Measurements from ENCODE around the gene FAM107B.

The FAM107B gene

DNA sequence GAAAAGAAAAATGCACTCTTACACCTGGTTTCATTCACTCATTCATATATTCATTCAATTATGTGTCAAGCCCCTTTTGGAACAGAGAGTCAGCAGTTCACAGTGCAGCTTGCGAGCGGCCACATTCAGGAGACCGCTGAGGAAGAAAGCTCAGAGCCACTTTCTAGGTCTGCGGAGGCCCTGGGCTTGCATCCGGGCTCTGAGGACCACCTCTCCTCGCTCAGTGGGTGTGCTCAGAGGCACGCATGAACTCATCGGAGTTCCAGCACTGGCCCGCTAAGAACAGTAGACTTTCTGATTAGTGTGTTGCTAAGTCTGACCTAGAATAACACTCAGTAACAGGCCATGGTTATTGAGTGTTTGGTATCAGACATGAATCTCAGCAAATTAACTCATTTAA, 1.8 kb upstream of the FAM107B start:
- no peak for DNase-seq (ENCODE audit: low read depth in 2 of 2)

DNA sequence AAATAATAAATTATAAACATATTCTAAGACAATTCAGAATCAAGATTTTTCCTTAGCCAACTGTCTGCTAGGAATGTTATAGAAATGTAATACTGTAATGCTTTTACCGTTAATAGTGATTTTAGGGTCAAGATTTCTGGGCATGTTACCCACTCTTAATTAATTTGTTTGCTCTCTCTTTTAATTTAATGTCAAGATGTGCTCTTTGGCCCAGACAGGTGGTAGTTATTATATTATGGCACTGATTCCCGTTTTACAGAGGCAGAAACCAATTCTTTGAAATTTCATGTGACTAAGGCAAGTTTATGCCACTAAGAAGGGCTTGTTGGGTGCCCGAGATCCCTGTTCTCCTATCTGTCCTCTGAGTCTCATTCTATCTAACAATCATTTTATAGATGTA, 959 bp upstream of the FAM107B start:
- DNase-seq (ENCODE audit: low read depth in 2 of 2): no peak

DNA sequence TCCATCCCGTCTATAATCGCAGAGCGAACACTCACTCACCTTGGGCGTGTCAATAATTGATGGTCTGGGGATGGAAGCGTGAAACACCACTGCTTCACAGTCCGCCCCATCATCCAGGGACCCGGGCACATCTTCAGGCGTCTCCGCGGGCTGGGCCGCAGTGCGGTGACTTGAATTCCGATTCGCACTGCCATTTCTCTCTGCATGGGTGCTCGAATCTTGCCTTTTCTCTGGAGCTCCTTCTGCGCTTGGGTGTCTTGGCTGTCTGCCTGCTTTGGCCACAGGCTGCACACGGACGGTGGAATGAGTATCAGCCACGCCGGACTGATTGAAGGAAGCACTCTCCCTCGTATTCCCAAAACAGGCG, 500 bp downstream of the FAM107B start:
- DNase-seq (ENCODE audit: low read depth in 2 of 2): no peak

DNA sequence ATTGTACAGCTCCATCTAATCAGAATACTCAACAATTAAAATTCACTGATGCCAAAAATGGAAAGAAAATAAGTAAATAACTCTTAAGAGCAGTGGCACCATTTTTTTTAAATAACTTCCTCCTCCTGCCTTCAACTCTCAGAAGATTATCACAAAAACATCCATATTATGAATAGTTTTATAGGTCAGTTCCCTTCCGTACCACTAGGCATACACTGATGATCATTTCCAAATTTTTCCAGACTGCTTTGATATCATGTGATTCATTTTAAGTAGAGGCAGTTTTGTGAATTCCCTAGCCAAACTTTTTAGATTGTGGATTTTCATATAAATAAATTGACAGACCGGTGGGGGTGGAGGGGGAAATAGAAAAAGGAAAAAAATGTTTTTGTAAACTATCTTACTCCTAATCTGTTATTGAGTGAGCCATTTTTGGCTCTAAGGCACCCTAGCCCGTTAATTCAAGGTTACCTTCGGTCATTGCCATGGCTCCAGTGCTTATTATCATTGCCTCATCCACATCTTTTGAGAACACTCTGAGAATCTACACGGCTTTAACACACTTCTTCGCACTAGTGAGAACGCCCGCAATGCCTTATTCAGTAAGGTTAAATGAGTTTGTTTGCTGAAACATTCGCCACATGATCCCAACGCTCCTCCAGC, 1.0 kb downstream of the FAM107B start:
- DNase-seq (ENCODE audit: low read depth in 2 of 2): no peak

DNA sequence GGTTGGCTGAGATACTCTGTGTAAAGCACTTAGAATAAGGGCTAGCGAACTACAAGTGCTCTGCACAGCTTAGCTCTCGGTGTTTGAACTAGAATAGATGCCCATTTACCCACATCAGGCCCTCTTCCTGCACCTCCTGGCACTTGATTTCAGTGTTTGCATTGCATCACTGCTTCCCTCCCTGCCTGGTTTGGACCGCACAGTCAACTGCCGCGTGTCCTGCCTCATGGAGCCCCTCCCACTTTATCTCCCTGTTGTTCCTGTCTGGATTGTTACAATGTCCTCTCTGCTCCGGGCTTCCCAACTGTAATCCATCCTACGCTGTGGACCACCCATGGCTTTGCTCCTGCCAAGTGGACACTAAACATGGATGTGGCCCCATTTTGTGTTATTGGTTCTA, 2.3 kb downstream of the FAM107B start:
- no peak for DNase-seq (ENCODE audit: low read depth in 2 of 2)

DNA sequence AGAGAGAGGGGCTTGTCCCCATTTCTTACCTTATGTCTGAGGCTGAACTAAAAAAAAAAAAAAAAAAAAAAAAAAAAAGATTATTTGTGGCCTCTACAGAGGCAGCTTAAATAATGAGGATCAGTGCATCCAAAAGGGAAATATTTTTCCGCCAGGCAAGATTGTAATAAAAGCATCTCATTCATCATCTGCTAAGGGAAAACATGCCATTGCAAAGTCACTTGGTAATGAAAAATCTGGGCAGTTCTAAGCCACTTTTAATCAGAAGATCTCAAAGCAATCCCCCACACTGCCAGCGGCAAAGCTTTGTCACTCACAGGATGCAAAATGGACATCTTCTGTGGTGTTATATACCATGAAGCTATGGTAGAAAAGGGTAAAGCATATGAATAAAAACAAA, 3.8 kb downstream of the FAM107B start:
- DNase-seq (ENCODE audit: low read depth in 2 of 2): no peak

DNA sequence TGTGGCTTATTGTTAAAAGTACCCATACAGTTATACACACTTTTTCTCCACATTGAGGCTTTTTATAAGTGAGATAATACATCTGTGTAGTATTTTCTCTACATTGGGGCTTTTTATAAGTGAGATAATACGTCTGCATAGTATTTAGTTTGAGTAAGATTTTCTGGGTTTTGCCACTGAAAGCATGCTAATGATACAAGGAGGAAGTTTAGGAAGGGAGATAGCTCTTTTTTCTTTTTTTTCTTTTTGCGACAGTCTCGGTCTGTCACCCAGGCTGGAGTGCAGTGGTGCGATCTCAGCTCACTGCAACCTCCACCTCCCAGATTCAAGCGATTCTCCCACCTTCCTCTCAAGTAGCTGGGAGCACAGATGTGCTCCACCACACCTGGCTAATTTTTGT, 13.3 kb downstream of the FAM107B start:
- no peak for DNase-seq (ENCODE audit: low read depth in 2 of 2)

DNA sequence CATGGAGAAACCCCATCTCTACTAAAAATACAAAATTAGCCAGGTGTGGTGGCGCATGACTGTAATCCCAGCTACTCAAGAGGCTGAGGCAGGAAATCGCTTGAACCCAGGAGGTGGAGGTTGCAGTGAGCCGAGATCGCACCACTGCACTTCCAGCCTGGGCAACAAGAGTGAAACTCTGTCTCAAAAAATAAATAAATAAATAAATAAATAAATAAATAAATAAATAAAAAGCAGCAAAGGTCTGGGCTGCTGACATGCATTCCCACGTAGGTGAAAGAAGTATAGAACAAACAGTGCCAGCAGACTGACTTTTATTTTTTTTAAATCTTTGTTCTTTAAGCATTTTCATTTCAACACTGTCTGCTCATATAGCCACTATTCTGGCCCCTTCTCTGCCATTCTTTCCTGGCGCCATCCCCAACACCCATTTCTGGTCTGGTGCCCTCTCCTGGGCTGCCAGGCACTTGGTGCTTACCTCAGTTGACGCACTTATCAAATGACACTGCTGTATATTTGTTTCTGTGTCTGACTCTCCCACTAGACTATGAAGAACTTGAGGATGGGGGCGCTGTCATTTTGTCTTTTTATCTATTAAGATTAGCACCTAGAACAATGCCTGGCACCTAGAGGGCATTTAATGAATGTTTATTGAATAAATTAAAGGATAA, 15.6 kb downstream of the FAM107B start:
- DNase-seq (ENCODE audit: low read depth in 2 of 2): no peak

DNA sequence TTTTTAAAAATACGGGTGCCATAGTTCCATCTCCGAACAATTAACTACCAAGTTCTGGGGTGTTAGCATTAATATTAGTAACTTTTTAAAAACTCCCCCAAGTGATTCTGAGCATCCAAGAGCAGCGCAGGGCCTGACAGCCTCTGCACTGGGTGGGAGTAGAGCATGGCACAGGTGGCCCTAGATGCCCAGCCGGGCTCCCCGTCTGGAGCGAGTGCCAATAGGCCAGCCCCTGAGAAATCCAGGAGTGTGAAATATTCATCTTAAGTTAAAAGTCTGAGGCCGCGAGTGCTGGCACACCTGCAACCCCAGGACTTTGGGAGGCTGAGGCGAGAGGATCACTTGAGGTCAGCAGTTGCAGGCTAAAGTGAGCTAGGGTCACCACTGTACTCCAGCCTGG, 16.2 kb downstream of the FAM107B start:
- DNase-seq (ENCODE audit: low read depth in 2 of 2): no peak

DNA sequence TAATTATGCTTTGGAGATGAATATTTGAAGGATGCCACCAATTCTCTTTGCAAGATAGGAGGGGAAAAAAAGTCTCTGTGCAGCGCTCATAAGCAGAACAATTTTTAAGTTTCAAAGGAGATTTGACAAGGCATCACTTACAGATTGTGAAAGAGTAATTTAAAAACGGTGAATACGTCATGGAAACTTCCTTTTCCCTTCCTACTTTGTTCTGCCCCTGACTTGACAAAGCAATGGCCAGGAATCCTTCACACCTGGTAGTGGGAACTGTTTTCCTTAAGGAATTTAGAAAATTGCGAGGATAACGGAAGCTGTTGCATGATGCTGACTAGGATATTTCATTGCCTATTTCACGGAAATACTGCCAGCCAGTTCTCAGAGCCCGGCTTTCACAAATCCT, 16.7 kb downstream of the FAM107B start:
- DNase-seq (ENCODE audit: low read depth in 2 of 2): no peak

DNA sequence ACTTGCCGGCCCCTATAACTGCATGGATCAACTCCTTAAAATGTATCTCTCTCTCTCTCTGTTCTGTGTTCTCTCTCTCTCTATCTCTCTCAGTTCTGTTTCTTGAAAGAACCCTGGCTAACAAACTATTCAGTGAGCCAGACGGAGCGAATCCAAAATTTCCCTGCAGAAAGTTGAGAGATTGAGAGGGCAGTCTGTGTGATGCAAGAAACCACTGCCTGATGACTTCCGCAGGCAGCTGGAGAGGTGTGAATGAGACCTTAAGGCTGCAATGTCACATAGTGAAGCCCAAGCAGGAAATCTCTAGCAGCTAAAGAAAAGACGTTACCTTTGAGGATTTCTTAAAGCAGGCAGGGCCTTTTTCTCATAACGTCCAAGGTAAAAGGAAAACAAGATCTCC, 17.3 kb downstream of the FAM107B start:
- DNase-seq (ENCODE audit: low read depth in 2 of 2): no peak

DNA sequence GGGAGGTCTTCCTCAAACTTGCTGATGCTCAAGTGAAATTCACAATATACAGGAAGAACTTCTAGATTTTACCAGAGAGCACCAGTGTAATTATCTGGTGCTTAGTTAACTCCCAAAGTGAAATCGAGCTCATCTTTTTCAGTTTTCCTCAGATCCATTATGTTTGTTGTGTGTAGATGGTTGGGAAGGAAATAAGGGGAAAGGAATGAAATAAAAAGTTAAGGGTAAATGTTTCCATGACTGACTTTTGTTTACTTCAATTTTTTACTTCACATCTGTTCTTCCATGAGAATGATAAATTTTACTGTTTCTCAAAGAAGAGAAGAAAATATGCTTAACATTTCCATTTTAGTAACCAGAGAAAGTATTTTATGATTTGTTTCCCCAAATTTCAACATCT, 21.3 kb downstream of the FAM107B start:
- no peak for DNase-seq (ENCODE audit: low read depth in 2 of 2)

DNA sequence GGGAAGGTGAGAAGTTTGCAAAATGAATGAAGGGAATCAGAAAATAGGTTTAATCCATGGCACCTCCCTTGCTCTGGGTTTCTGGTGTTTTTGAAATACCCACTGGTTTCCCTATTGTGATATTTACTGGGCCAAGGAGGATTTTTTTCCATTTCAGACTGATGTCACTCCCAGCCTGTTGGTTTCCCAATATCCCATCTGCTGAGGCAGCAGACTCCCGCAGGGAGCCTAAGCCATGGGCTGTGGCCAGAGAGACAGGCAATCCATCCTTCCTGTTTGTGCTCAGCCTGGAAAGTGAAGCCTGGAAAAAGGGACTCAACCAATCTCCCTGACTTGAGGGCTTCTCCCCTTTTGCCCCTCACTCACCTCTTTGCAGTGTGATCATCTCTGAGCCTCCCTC, 22.8 kb downstream of the FAM107B start:
- no peak for DNase-seq (ENCODE audit: low read depth in 2 of 2)

DNA sequence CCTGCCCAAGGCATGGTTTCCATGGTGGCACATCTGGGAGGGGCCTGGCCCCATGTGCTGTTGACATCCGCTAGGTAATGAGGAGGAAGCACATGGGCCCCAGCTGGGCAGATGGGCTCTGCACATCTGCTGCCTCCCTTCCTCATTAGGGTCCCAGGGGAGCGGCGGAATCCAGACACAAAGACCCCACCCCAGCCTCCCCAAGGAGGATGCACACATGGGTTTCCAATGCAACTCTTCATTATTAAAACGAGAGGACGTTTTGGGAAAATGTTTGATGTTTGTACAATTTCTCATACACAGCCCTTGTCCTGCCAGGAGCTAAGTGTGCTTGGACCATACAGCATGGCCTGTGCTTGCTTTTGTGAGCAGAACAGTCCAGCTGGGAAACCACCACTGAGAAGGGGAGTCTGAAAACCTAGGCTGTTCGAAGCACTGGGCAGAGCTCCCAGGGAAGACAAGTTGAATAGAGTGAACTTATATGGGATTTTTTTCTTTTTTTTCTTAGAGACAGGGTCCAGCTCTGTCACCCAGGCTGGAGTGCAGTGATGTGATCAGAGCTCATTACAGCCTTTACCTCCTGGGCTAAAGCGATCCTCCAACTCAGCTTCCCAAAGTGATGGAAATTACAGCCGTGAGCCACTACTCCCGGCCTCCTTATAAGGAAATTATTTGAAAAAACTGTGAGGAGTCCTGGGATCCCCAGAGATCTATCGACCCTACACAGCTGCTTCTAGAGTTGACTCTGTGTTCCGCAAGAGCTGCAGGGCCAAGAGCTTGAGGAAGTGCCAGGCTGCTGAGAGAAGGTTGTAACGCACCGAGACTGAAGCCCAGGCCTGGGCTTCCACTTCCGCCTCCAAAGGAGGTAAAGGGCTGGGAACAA, 23.4 kb downstream of the FAM107B start:
- DNase-seq (ENCODE audit: low read depth in 2 of 2): no peak

DNA sequence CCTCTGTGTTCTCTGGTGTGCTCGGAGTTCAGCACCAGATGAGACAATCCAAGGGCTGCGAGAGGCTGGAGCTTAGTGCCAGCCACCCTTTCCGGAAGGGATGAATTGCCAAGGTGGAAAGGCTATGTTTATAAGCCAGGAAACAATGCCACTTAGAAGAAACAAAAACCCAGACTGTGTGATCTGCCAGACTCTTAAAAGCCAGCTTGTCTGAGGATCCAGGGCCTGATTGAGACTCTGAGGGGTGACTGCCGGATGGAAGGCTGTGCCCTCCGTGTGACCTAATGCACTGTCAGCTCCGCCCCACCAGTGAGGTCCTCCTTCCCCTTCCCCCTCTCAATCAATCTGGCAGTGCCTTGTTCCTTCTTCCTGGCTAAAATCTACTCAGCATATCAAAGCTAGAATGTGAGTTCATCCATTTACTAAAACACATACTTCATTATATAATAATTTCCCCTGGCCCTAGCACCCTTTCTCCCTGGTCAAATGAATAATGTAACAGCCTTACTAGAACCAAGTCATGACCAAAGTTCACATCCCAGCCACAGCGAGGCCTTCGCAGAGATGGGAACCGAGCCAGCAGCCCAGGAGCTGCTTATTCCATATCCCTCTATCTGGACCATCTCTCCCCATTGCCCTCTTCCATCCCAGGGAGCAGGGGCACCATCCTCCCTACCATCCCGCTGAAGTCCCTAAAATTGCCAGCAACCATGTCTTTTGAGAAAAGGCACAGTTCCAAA, 25.5 kb downstream of the FAM107B start:
- DNase-seq (ENCODE audit: low read depth in 2 of 2): no peak

DNA sequence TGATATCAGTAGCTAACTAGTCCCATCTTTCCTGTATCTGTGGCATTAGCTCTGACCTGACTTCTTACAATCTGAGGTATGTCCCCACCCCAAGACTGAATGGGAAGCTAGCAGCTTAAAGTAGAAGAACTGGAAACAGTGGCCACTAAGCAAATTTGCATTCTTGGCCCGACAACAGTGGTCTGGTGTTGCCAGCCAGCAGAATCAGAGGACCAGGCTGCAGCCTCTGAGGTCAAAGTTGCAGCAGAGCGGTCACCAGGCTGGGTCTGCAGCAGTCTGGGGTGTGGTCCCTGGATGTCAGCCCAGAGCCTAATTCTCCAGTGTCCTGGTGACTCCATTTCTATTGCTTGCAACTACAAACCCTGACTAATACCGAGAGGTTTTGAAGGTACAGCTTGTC, 26.3 kb downstream of the FAM107B start:
- no peak for DNase-seq (ENCODE audit: low read depth in 2 of 2)

DNA sequence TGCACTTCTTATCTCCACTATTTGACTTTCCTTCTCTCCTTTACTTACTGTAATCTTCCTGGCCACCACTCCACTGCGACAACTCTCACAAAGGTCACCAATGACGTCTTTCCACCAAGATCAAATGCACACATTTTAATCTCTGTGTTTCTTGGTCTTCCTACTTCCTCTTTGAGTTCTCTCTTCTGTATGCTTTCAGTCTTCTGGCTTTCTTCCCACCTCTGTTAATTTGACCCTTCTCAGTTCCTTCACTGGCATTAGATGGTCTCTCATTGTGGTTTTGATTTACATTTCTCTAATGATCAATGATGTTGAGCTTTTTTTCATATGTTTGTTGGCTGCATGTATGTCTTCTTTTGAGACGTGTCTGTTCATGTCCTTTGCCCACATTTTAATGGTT, 31.9 kb downstream of the FAM107B start:
- no peak for DNase-seq (ENCODE audit: low read depth in 2 of 2)

DNA sequence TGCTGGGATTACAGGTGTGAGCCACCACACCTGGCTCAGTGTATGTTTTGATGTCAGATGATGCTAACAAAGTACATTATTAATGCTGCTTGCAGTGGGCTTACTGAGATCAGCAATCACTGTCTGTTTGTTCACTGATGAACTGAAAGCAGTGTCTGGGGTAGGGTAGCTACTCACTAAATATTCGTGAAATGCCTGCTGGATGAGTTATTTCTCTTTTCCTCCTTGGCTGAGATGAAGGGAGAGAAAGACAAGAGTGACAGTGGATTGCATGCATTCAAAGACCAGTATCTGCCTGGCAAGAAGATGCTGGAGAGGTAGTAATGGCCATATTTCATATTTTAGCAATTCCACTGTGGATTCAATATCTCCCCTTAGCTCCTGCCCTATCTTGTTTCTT, 32.3 kb downstream of the FAM107B start:
- no peak for DNase-seq (ENCODE audit: low read depth in 2 of 2)

DNA sequence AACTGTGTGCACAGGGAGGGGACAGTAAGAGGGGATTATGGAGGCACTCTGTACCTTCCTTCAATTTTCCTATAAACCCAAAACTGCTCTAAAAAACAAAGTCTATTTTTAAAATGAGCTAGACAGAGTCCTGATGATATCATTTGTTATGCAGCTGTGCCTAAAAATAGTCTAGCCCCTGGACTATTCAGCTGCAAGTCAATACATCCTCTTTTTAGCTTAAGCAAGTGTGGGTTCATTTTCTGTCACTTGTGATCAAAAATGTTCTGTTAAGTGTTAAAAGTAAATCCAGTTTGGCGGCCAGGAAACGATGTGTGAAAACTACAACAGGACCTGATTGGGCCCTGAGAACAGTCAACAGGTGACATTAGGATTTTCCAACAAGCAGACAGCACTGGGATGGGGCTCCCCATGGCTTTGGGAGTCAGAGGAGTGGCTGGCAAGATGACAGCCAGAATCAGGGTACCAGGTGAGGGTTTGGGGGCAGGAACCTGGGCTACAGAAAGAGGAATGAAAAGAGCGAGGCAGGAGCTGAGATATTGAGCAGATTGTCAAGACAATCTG, 33.9 kb downstream of the FAM107B start:
- DNase-seq (ENCODE audit: low read depth in 2 of 2): no peak

DNA sequence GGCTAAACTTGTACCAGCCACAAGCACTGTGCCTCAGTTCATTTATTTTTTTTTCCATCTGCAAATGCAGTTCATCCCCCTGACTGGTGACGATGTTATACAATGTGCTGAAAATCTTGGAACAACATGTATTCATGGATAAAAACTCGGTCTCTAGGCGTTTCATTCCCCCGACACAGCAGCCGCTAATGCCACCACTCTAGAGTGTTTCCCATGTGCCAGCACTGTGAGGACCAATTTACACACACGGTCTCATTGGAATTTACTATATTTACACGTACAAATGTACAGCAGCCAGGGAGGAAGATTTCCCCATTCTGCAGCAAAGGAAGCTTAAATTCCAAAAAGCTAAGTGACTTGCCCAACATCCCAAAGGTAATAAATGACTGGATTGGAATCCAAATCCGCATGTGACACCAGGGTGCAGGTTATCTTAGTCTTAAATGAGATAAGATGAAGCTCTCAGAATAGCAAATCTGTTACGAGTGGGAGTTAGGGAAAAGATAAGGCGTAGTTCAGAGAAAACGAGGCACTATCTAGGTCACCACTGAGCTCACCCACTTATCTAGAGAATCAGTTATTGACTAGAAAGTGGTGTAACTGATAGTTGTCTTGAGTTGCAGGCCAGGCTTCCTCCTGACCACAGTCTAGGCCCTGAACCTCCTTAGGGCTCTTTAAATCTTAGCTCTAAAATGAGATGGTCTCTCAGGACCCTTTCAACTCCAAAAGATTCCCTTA, 36.7 kb downstream of the FAM107B start:
- no peak for DNase-seq (ENCODE audit: low read depth in 2 of 2)

DNA sequence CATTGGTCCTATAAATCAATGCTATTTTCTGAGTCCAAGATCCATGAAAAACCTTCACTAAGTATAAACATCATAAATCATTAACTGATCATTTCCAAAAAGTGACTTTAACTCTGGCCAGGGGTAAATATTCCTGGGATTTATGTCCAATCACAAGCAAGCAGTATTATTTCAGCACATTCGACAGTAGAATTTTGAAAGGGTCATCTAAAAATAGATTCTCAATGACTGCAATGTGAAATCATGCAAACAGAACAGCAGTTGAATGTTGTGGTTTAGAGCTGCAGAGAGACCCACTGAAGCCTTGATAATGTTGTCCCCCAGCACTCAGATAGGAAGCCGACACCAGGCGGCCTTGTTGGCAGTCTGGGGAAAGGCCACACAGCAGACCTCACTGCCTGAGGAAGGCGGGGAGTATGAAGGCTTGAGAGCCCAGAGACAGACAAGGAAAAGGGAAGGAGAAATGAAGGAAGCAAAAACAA, 38.1 kb downstream of the FAM107B start:
- no peak for DNase-seq (ENCODE audit: low read depth in 2 of 2)

Data from stimulated activated CD4-positive, alpha-beta T cell treated with anti-CD3 and anti-CD28 coated beads, Interleukin-1b, Interleukin-23, amount 100 ng/mL, for 1 hour (primary cell).